ENCODE measurements around the gene FUT8.

FUT8 gene

GRCh38 chr14:65414961-65415589, 2.5 kb downstream of the FUT8 start:
- peak; percentile 59 for TF ChIP-seq CTCF (IDR thresholded peaks at IDR 0.05; ENCODE audit: low read depth, low read length)
- no peak for DNase-seq (ENCODE audit: extremely low read depth, low read depth)

GRCh38 chr14:65415613-65416012, 3.1 kb downstream of the FUT8 start:
- TF ChIP-seq CTCF (IDR thresholded peaks at IDR 0.05; ENCODE audit: low read depth, low read length), result no peak
- no peak for DNase-seq (ENCODE audit: extremely low read depth, low read depth)

DNA sequence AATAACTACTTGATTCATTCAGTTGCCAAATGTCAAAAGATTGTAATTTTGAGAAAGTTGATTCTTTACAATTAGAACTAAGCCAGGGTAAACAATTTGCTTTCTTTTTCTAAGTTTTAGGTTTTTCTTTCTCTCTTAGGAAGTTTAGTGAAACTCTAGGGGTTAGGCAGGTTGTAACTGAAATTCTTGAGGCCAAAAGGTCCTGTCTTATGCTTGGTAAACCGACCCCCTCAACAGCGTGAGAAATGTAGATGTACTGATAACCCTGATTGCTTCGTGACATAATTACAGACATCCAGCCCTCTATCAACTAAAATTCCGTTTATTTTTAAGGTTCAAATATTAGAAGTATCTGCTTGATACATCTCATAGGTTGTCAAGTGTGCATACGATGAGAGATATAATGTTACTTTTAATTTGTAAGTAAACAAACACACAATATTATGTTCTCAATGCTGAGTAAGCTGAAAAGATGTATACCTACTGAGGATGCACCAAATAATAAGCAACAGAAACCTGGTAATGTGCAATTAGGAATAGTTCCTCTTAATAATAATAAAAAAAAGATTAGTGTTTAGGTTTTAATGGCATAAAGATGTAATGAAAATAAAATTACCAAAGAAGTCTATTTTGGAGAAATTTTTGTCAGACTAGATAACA, 7.2 kb downstream of the FUT8 start:
- TF ChIP-seq CTCF (IDR thresholded peaks at IDR 0.05; ENCODE audit: low read depth, low read length), result no peak
- no peak for DNase-seq (ENCODE audit: extremely low read depth, low read depth)

- TF ChIP-seq CTCF (IDR thresholded peaks at IDR 0.05; ENCODE audit: low read depth, low read length), result no peak
- peak; percentile 56 for DNase-seq (ENCODE audit: extremely low read depth, low read depth)
These were observed 8.9 kb downstream of the FUT8 start for GRCh38 chr14:65421201-65421981.

GRCh38 chr14:65422088-65422834, 9.7 kb downstream of the FUT8 start:
- no peak for TF ChIP-seq CTCF (IDR thresholded peaks at IDR 0.05; ENCODE audit: low read depth, low read length)
- DNase-seq (ENCODE audit: extremely low read depth, low read depth), result no peak

DNA sequence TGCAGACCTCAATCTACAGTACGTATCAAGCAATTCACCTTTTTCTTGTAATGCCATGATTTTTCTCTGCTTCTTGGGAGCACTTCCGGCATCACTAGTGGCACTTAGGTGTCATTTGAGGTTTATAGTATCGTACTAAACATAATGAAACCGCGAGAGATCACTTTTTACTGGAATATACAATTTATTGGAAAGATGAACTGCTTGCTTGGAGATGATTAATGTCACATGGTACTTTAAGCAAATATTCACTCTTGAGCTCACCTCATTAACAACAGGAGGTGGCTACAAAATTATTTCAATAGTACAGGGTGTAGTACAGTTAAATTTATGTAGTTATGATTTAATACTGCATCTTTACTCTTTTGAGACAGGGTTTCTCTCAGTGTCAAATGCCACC, 11.5 kb downstream of the FUT8 start:
- DNase-seq (ENCODE audit: extremely low read depth, low read depth), result no peak
- no peak for TF ChIP-seq CTCF (IDR thresholded peaks at IDR 0.05; ENCODE audit: low read depth, low read length)
